Breast epithelium (tissue), 4 donors: ENCODE results near the gene ATXN7L1. TPM values are rescaled to one million over a fixed set of nuclear protein-coding genes. Genes with fewer than 3 reads are reported as not detected.

ENCODE experiments used
- DNase-seq, 2 donors: peaks; one replicate each; pipeline ENCODE4 v3.0.0-alpha.2; 2019; ENCODE audit warnings: low spot score in 2 of 2
- H3K27ac ChIP-seq, 2 donors: fragments of 200-600 bp; sonication (generic) in 1 of 2; one replicate each; pipeline ENCODE4 v1.5.1; 2016 to 2019; ENCODE audit warnings: mild to moderate bottlenecking in 1 of 2
- H3K27me3 ChIP-seq, 2 donors: fragments of 200-600 bp; sonication (generic) in 1 of 2; one replicate each; pipeline versions ENCODE4 v1.5.1 to v1.6.0; 2017 to 2019; ENCODE audit warnings: control low read depth in 1 of 2, mild to moderate bottlenecking in 1 of 2
- H3K36me3 ChIP-seq: fragments of 200-600 bp; one replicate; pipeline ENCODE4 v1.5.1; 2019
- H3K4me1 ChIP-seq, 2 donors: fragments of 200-600 bp; sonication (generic); one replicate each; pipeline ENCODE4 v1.5.1; 2016 to 2019; ENCODE audit warnings: control low read depth in 1 of 2
- H3K4me3 ChIP-seq, 3 donors: fragments of 200-600 bp; sonication (generic); 1 replicate in 2 of 3; 2 replicates in 1 of 3; pipeline ENCODE4 v1.5.1; 2016 to 2019; ENCODE audit warnings: mild to moderate bottlenecking in 3 of 3, moderate library complexity in 2 of 3
- H3K9me3 ChIP-seq, 2 donors: fragments of 200-600 bp; sonication (generic) in 1 of 2; one replicate each; pipeline ENCODE4 v1.5.1; 2016 to 2019; ENCODE audit warnings: control low read depth in 1 of 2
- CTCF ChIP-seq, 3 donors: fragments of 450-650 bp; IDR thresholded peaks; one replicate each; pipeline ENCODE4 v1.5.1; 2016 to 2017; ENCODE audit warnings: antibody characterized with exemption in 3 of 3, mild to moderate bottlenecking in 3 of 3, moderate library complexity in 3 of 3
- POLR2A ChIP-seq: fragments of 450-650 bp; IDR thresholded peaks from one replicate; pipeline ENCODE4 v1.6.1; 2016; ENCODE audit warnings: antibody characterized with exemption, mild to moderate bottlenecking, moderate library complexity
- POLR2AphosphoS5 ChIP-seq, 3 donors: sonication (generic); formaldehyde crosslinking; IDR thresholded peaks; one replicate each; pipeline ENCODE4 v1.6.1; 2017; ENCODE audit warnings: antibody characterized with exemption in 3 of 3
- intact Hi-C: fragments of 100-400 bp; cut with DNase I; formaldehyde crosslinking; loops from one replicate; pipeline ENCODE4 v1.15.1; 2023; ENCODE audit warnings: low total_unique reads
- total RNA-seq, 3 donors: library from RNA; depleted of rRNA; stranded (reverse); fragments of >200 nt; gene quantifications; one replicate each; pipeline ENCODE4 v1.1.0, GENCODE V29; 2016

ATXN7L1 gene
- total RNA-seq, 3 donors from 2014 or later = 10.7 to 18.4 (median 12.5) TPM

- Histone ChIP-seq H3K27ac (no peak overlapping the region), H3K9me3 (no peaks in the 10 kb centered on the region), H3K27me3 (no peaks in the 10 kb centered on the region), H3K4me3 (no peak overlapping the region), H3K36me3 (no peaks in the 10 kb centered on the region), H3K4me1 (no peaks in the 10 kb centered on the region)
- no peak for DNase-seq
- TF ChIP-seq POLR2A (no peak), POLR2AphosphoS5 (IDR thresholded peaks at IDR 0.05) (no peak), CTCF (IDR thresholded peaks at IDR 0.05) (no peak)
- intact Hi-C loops = no loop called here
Observed at GRCh38 chr7:105909742-105910141, 33.3 kb upstream of the ATXN7L1 start.

GRCh38 chr7:105907129-105907846 is 30.9 kb upstream of the ATXN7L1 start:
- no peak for DNase-seq
- Histone ChIP-seq H3K27ac (no peak overlapping the region), H3K9me3 (no peaks in the 10 kb centered on the region), H3K4me3 (no peak overlapping the region), H3K36me3 (no peaks in the 10 kb centered on the region), H3K4me1 (no peaks in the 10 kb centered on the region), H3K27me3 (no peaks in the 10 kb centered on the region)
- no peak for TF ChIP-seq POLR2A
- no peak for TF ChIP-seq POLR2AphosphoS5 (IDR thresholded peaks at IDR 0.05)
- no peak for TF ChIP-seq CTCF (IDR thresholded peaks at IDR 0.05)
- intact Hi-C loops = no loop called here

GRCh38 chr7:105906695-105907094 is 30.3 kb upstream of the ATXN7L1 start:
- Histone ChIP-seq H3K27me3 (no peaks in the 10 kb centered on the region), H3K9me3 (no peaks in the 10 kb centered on the region), H3K4me1 (no peaks in the 10 kb centered on the region), H3K36me3 (no peaks in the 10 kb centered on the region), H3K27ac (no peak overlapping the region), H3K4me3 (no peak overlapping the region)
- intact Hi-C loops = no loop called here
- TF ChIP-seq CTCF (IDR thresholded peaks at IDR 0.05) (no peak), POLR2A (no peak), POLR2AphosphoS5 (IDR thresholded peaks at IDR 0.05) (no peak)
- no peak for DNase-seq

GRCh38 chr7:105905910-105906568 is 29.6 kb upstream of the ATXN7L1 start:
- Histone ChIP-seq H3K4me3 (no peak overlapping the region), H3K9me3 (no peaks in the 10 kb centered on the region), H3K4me1 (no peaks in the 10 kb centered on the region), H3K27ac (no peak overlapping the region), H3K27me3 (no peaks in the 10 kb centered on the region), H3K36me3 (no peaks in the 10 kb centered on the region)
- TF ChIP-seq CTCF (IDR thresholded peaks at IDR 0.05) (no peak), POLR2A (no peak), POLR2AphosphoS5 (IDR thresholded peaks at IDR 0.05) (no peak)
- intact Hi-C loops = no loop called here
- no peak for DNase-seq

GRCh38 chr7:105905209-105905909 is 29.0 kb upstream of the ATXN7L1 start:
- intact Hi-C loops = no loop called here
- H3K27ac ChIP-seq = no peak overlapping the region
- no peak for DNase-seq
- no peaks in the 10 kb centered on the region for H3K36me3 ChIP-seq
- no peak overlapping the region for H3K4me3 ChIP-seq
- no peaks in the 10 kb centered on the region for H3K4me1 ChIP-seq
- no peaks in the 10 kb centered on the region for H3K27me3 ChIP-seq
- no peak for TF ChIP-seq POLR2AphosphoS5 (IDR thresholded peaks at IDR 0.05)
- TF ChIP-seq CTCF (IDR thresholded peaks at IDR 0.05) = no peak
- TF ChIP-seq POLR2A = no peak
- H3K9me3 ChIP-seq = no peaks in the 10 kb centered on the region
